Neural crest cell (in vitro differentiated cells): ENCODE data around the gene MACROD1. TPM values are rescaled to one million over a fixed set of nuclear protein-coding genes. Genes with fewer than 3 reads are reported as not detected.

Source experiments
- DNase-seq: peaks from one replicate; pipeline ENCODE4 v3.0.0; 2021; ENCODE audit warnings: low read depth, mixed read lengths, low spot score
- H3K27ac Mint-ChIP-seq: one replicate; pipeline ENCODE4 v1.8.0; 2021; ENCODE audit warnings: mild to moderate bottlenecking, mixed read lengths; ENCODE audit not compliant: unreplicated experiment
- H3K27me3 Mint-ChIP-seq: 2 replicates; pipeline ENCODE4 v1.8.0; 2021; ENCODE audit warnings: low read depth, mild to moderate bottlenecking, mixed read lengths
- H3K36me3 Mint-ChIP-seq: 2 replicates; pipeline ENCODE4 v1.8.0; 2021; ENCODE audit warnings: low read depth, mild to moderate bottlenecking, mixed read lengths
- H3K4me1 Mint-ChIP-seq: 2 replicates; pipeline ENCODE4 v1.8.0; 2021; ENCODE audit warnings: mixed read lengths
- H3K4me3 Mint-ChIP-seq: one replicate; pipeline ENCODE4 v1.8.0; 2021; ENCODE audit warnings: mild to moderate bottlenecking, mixed read lengths
- H3K9me3 Mint-ChIP-seq: 2 replicates; pipeline ENCODE4 v1.8.0; 2021; ENCODE audit warnings: mixed read lengths
- CTCF ChIP-seq: fragments of 200-600 bp; sonication (generic); conservative IDR thresholded peaks from 2 replicates; pipeline ENCODE4 v1.5.0; 2021; ENCODE audit warnings: antibody characterized with exemption, mild to moderate bottlenecking
- total RNA-seq: library from RNA; stranded (reverse); gene quantifications from 2 replicates; pipeline ENCODE4 v1.2.1, GENCODE V29; 2021

MACROD1 gene
- total RNA-seq, 1 donor from 2014 or later, result 26.1 TPM

GRCh38 chr11:64127267-64128072 lies 38.4 kb downstream of the MACROD1 start:
- Mint-ChIP-seq H3K27ac (no peak overlapping the region), H3K27me3 (no peaks in the 10 kb centered on the region), H3K4me1 (peaks cover 13% of the 10 kb centered on the region), H3K4me3 (no peak overlapping the region), H3K36me3 (no peaks in the 10 kb centered on the region), H3K9me3 (no peaks in the 10 kb centered on the region)
- DNase-seq, result no peak
- TF ChIP-seq CTCF, result no peak

DNA sequence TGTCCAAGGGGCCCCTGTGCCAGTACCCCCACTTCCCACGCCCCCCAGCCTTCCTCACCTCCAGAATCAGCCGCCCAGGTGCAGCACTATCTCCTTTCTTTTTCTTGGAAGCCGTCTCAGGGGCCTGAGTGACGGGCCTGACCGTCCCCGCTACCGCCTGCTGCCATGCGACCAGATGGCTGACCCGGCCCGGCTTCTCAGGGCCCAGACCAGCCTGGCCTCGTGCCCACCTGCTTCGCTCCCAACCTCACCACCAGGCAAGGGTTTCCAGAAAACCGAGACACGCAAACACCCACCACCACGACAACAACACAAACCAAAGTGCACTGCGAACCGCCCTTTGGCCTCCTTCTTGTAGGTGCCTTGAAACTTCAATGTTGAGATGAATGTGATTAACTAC lies 39.1 kb downstream of the MACROD1 start:
- Mint-ChIP-seq H3K36me3 (no peaks in the 10 kb centered on the region), H3K27ac (no peak overlapping the region), H3K27me3 (no peaks in the 10 kb centered on the region), H3K9me3 (no peaks in the 10 kb centered on the region), H3K4me1 (peaks cover 14% of the 10 kb centered on the region), H3K4me3 (no peak overlapping the region)
- no peak for DNase-seq
- no peak for TF ChIP-seq CTCF

GRCh38 chr11:64126371-64126770 lies 39.5 kb downstream of the MACROD1 start:
- Mint-ChIP-seq H3K4me3 (no peak overlapping the region), H3K36me3 (no peaks in the 10 kb centered on the region), H3K27me3 (no peaks in the 10 kb centered on the region), H3K27ac (no peak overlapping the region), H3K4me1 (peaks cover 15% of the 10 kb centered on the region), H3K9me3 (no peaks in the 10 kb centered on the region)
- no peak for TF ChIP-seq CTCF
- no peak for DNase-seq

DNA sequence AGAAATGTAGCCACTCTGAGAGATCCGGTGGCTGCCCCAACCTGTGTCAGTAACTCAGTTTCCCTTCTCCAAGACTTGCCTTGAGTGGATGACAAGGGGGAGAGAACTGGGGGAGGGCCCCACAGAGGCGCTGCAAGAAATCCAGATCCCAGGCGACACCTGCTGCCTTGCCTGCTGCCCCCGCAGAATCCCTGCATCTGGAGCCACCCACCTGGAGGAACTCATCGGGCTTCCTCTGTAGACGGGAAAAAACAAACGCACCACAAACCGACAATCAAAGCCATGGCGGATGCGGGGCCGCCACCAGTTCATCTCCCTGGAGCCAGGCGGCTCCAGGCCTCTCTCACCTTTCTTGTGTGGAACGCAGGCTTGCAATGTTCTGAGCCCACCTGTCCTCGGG lies 40.2 kb downstream of the MACROD1 start:
- DNase-seq, result no peak
- H3K36me3 Mint-ChIP-seq, result no peaks in the 10 kb centered on the region
- H3K27ac Mint-ChIP-seq, result no peak overlapping the region
- peaks cover 17% of the 10 kb centered on the region for H3K4me1 Mint-ChIP-seq
- no peak for TF ChIP-seq CTCF
- no peak overlapping the region for H3K4me3 Mint-ChIP-seq
- H3K27me3 Mint-ChIP-seq, result no peaks in the 10 kb centered on the region
- no peaks in the 10 kb centered on the region for H3K9me3 Mint-ChIP-seq

DNA sequence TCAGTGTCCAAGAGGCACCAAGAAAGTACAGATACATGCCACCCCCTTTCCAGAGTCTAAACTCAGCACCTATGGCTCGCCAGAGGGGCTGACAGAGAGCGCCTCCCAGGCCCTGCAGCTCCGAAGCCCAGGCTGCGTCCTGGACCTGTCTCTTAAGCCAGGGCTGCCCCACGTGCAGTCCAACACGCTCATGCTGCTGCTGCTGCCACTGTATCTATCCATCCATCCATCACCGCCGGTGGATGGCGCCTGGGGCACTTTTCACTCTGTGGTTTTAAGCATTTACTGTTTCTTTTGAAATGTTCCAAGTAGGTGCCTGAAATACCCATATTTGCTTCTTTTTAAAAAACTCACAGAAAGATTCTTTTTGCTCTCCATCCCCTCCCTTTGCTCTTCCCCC lies 41.8 kb downstream of the MACROD1 start:
- no peaks in the 10 kb centered on the region for H3K27me3 Mint-ChIP-seq
- no peak for TF ChIP-seq CTCF
- H3K4me1 Mint-ChIP-seq, result peaks cover 25% of the 10 kb centered on the region
- H3K36me3 Mint-ChIP-seq, result no peaks in the 10 kb centered on the region
- no peaks in the 10 kb centered on the region for H3K9me3 Mint-ChIP-seq
- no peak overlapping the region for H3K27ac Mint-ChIP-seq
- no peak overlapping the region for H3K4me3 Mint-ChIP-seq
- DNase-seq, result no peak
